ENCODE data around the gene MAP2.

GRCh38 chr2:209390839-209391238, 33.0 kb upstream of the MAP2 start:
- TF ChIP-seq, protein P1, sequence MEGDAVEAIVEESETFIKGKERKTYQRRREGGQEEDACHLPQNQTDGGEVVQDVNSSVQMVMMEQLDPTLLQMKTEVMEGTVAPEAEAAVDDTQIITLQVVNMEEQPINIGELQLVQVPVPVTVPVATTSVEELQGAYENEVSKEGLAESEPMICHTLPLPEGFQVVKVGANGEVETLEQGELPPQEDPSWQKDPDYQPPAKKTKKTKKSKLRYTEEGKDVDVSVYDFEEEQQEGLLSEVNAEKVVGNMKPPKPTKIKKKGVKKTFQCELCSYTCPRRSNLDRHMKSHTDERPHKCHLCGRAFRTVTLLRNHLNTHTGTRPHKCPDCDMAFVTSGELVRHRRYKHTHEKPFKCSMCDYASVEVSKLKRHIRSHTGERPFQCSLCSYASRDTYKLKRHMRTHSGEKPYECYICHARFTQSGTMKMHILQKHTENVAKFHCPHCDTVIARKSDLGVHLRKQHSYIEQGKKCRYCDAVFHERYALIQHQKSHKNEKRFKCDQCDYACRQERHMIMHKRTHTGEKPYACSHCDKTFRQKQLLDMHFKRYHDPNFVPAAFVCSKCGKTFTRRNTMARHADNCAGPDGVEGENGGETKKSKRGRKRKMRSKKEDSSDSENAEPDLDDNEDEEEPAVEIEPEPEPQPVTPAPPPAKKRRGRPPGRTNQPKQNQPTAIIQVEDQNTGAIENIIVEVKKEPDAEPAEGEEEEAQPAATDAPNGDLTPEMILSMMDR (IDR thresholded peaks at IDR 0.05) = no peak
- no peak for TF ChIP-seq EZH2 (IDR thresholded peaks at IDR 0.05; ENCODE audit: borderline replicate concordance, insufficient read depth, low read depth, low read length, poor library complexity, severe bottlenecking)

Data from B cell (primary cell).